GM23338 (cell line): Measurements from ENCODE around the gene KNTC1. TPM values are rescaled to one million over a fixed set of nuclear protein-coding genes. Genes with fewer than 3 reads are reported as not detected.

Source experiments
- ATAC-seq: fragments of 200-7000 bp; cut with Tn5 transposase; 3 replicates; pipeline ENCODE4 v1.9.1; 2020
- DNase-seq: peaks from one replicate; pipeline ENCODE4 v3.0.0-alpha.2; 2015; ENCODE audit warnings: low spot score
- H2AFZ ChIP-seq: fragments of 200-600 bp; sonication (generic); 2 replicates; pipeline ENCODE4 v1.8.0; 2016; ENCODE audit warnings: antibody characterized with exemption, mild to moderate bottlenecking, moderate library complexity
- H3F3A ChIP-seq: fragments of 200-600 bp; sonication (generic); replicated peaks from 2 replicates; pipeline ENCODE4 v1.8.0; 2017; ENCODE audit warnings: antibody characterized with exemption, mixed run types, low read depth
- H3K27ac ChIP-seq: fragments of 200-600 bp; sonication (generic); 2 replicates; pipeline ENCODE4 v1.6.1; 2016; ENCODE audit warnings: low read depth
- H3K27me3 ChIP-seq: fragments of 200-600 bp; sonication (generic); 2 replicates; pipeline ENCODE4 v1.8.0; 2016; ENCODE audit warnings: mild to moderate bottlenecking, mixed run types, moderate library complexity; ENCODE audit not compliant: insufficient read depth
- H3K36me3 ChIP-seq: fragments of 200-600 bp; sonication (generic); 2 replicates; pipeline ENCODE4 v1.8.0; 2016; ENCODE audit warnings: mild to moderate bottlenecking; ENCODE audit not compliant: insufficient read depth
- H3K4me1 ChIP-seq: fragments of 200-600 bp; sonication (generic); 2 replicates; pipeline ENCODE4 v1.8.0; 2016; ENCODE audit warnings: mild to moderate bottlenecking, moderate library complexity; ENCODE audit not compliant: insufficient read depth
- H3K4me2 ChIP-seq: fragments of 200-600 bp; sonication (generic); 2 replicates; pipeline ENCODE4 v1.7.1; 2017; ENCODE audit warnings: mixed run types
- H3K4me3 ChIP-seq: fragments of 200-600 bp; sonication (generic); 2 replicates; pipeline ENCODE4 v1.6.1; 2016; ENCODE audit warnings: mixed run types
- H3K79me2 ChIP-seq: fragments of 200-600 bp; sonication (generic); replicated peaks from 2 replicates; pipeline ENCODE4 v1.8.0; 2017; ENCODE audit warnings: mild to moderate bottlenecking; ENCODE audit not compliant: insufficient read depth
- H3K9me2 ChIP-seq: fragments of 200-600 bp; sonication (generic); 2 replicates; pipeline ENCODE4 v1.8.0; 2017; ENCODE audit not compliant: insufficient read depth
- H4K20me1 ChIP-seq: fragments of 200-600 bp; sonication (generic); replicated peaks from 2 replicates; pipeline ENCODE4 v1.8.0; 2017; ENCODE audit warnings: mild to moderate bottlenecking; ENCODE audit not compliant: insufficient read depth
- H3K27ac Mint-ChIP-seq: 2 replicates; pipeline ENCODE4 v1.8.0; 2020; ENCODE audit warnings: inconsistent platforms, mild to moderate bottlenecking, moderate library complexity, mixed read lengths
- H3K27me3 Mint-ChIP-seq: 3 replicates; pipeline ENCODE4 v1.8.0; 2022; ENCODE audit warnings: low read depth, mild to moderate bottlenecking, moderate library complexity, mixed read lengths, inconsistent platforms; ENCODE audit not compliant: insufficient read depth, poor library complexity
- H3K36me3 Mint-ChIP-seq: 3 replicates; pipeline ENCODE4 v1.8.0; 2021; ENCODE audit warnings: low read depth, mild to moderate bottlenecking, inconsistent platforms, moderate library complexity, mixed read lengths
- H3K4me1 Mint-ChIP-seq: 3 replicates; pipeline ENCODE4 v1.8.0; 2020; ENCODE audit warnings: mild to moderate bottlenecking, inconsistent platforms, mixed read lengths
- H3K4me3 Mint-ChIP-seq: 3 replicates; pipeline ENCODE4 v1.8.0; 2021; ENCODE audit warnings: moderate library complexity, mild to moderate bottlenecking, inconsistent platforms, mixed read lengths
- H3K9me3 Mint-ChIP-seq: 3 replicates; pipeline ENCODE4 v1.8.0; 2020; ENCODE audit warnings: moderate library complexity, mild to moderate bottlenecking, inconsistent platforms, mixed read lengths
- CREB1 ChIP-seq: fragments of 250-450 bp; sonication (Bioruptor Pico); IDR thresholded peaks from 2 replicates; pipeline ENCODE4 v1.5.0; 2020; ENCODE audit warnings: low read depth, mild to moderate bottlenecking, moderate library complexity
- CTCF ChIP-seq, 2 experiments: fragments of 200-600 bp in 1 of 2; sonication (generic) in 1 of 2; conservative IDR thresholded peaks; 2 replicates each; pipeline versions ENCODE4 v1.5.1 to v1.6.1; 2016 to 2017; ENCODE audit warnings: antibody characterized with exemption in 2 of 2, low read depth in 2 of 2, mild to moderate bottlenecking in 2 of 2, moderate library complexity in 1 of 2
- EZH2phosphoT487 ChIP-seq: fragments of 200-600 bp; sonication (generic); IDR thresholded peaks from one replicate; pipeline ENCODE4 v1.8.1; 2018; ENCODE audit warnings: antibody characterized with exemption; ENCODE audit not compliant: unreplicated experiment
- JUNB ChIP-seq: IDR thresholded peaks from one replicate; pipeline ENCODE4 v1.6.1; 2016; ENCODE audit warnings: antibody characterized with exemption; ENCODE audit not compliant: unreplicated experiment
- POLR2AphosphoS5 ChIP-seq: IDR thresholded peaks from 2 replicates; pipeline ENCODE4 v1.6.1; 2016; ENCODE audit warnings: antibody characterized with exemption, low read depth
- REST ChIP-seq: IDR thresholded peaks from one replicate; pipeline ENCODE4 v1.6.1; 2018; ENCODE audit warnings: antibody characterized with exemption; ENCODE audit not compliant: unreplicated experiment
- ZNF114 ChIP-seq: fragments of 250-450 bp; sonication (Bioruptor Pico); IDR thresholded peaks from 2 replicates; pipeline ENCODE4 v1.5.0; 2020; ENCODE audit warnings: mild to moderate bottlenecking, moderate library complexity
- polyA plus RNA-seq: library from polyadenylated mRNA; unstranded; fragments of >200 nt; fragmentation: Nextera tagmentation; extraction: Ambion mirVana; gene quantifications from 2 replicates; pipeline ENCODE4 v1.2.1, GENCODE V29; 2016
- total RNA-seq: library from RNA; depleted of rRNA; stranded (reverse); fragments of >200 nt; shearing (Covaris generic); gene quantifications from 2 replicates; pipeline ENCODE4 v1.2.3, GENCODE V29; 2014
- TF ChIP-seq, protein P1 (sequence below): IDR thresholded peaks from 2 replicates; pipeline ENCODE4 v1.6.1; 2016; ENCODE audit warnings: antibody characterized with exemption

KNTC1 gene
- total and polyA plus RNA-seq, 2 experiments from 2014 or later: 55.2 to 98.0 TPM

GRCh38 chr12:122558745-122559641 lies 31.9 kb downstream of the KNTC1 start:
- Mint-ChIP-seq H3K4me1 (no peaks in the 10 kb centered on the region), H3K27me3 (peaks cover 4% of the 10 kb centered on the region), H3K36me3 (peaks cover 72% of the 10 kb centered on the region), H3K4me3 (no peak overlapping the region), H3K9me3 (no peaks in the 10 kb centered on the region; the same call in 2 of the 3 replicates), H3K27ac (no peak overlapping the region)
- H3K79me2 ChIP-seq: no peaks in the 10 kb centered on the region
- no peak overlapping the region for H3K4me3 ChIP-seq
- TF ChIP-seq, protein P1, sequence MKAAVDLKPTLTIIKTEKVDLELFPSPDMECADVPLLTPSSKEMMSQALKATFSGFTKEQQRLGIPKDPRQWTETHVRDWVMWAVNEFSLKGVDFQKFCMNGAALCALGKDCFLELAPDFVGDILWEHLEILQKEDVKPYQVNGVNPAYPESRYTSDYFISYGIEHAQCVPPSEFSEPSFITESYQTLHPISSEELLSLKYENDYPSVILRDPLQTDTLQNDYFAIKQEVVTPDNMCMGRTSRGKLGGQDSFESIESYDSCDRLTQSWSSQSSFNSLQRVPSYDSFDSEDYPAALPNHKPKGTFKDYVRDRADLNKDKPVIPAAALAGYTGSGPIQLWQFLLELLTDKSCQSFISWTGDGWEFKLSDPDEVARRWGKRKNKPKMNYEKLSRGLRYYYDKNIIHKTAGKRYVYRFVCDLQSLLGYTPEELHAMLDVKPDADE: no peak
- no peak for TF ChIP-seq ZNF114 (CRISPR knock-in tag)
- H3F3A ChIP-seq: no peaks in the 10 kb centered on the region
- no peaks in the 10 kb centered on the region for H3K9me2 ChIP-seq
- H3K36me3 ChIP-seq: peaks cover 35% of the 10 kb centered on the region
- no peak overlapping the region for H2AFZ ChIP-seq
- H3K4me2 ChIP-seq: no peak overlapping the region
- H4K20me1 ChIP-seq: peaks cover 13% of the 10 kb centered on the region
- H3K4me1 ChIP-seq: no peaks in the 10 kb centered on the region
- no peaks in the 10 kb centered on the region for H3K27me3 ChIP-seq
- H3K27ac ChIP-seq: no peak overlapping the region
- DNase-seq (no peak), ATAC-seq (no peak)

DNA sequence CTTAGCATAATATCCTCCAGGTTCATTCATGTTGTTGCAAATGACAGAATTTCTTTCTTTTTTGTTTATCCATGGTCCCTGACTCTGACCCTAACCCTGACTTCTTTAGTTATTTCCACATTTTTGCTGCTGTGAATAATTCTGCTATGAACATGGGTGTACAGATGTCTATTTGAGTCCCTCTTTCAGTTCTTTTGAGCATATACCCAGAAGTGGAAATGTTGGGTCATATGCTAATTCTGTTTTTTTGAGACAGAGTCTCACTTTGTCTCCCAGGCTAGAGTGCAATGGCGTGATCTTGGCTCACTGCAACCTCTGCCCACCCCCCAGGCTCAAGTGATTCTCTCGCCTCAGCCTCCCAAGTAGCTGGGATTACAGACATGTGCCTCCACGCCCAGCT lies 33.1 kb downstream of the KNTC1 start:
- Histone ChIP-seq H3K79me2 (no peaks in the 10 kb centered on the region), H3K27me3 (no peaks in the 10 kb centered on the region), H3K4me2 (no peak overlapping the region), H3F3A (no peaks in the 10 kb centered on the region), H3K36me3 (peaks cover 37% of the 10 kb centered on the region), H3K4me1 (no peaks in the 10 kb centered on the region), H3K27ac (no peak overlapping the region), H4K20me1 (peaks cover 13% of the 10 kb centered on the region), H3K9me2 (no peaks in the 10 kb centered on the region), H2AFZ (no peak overlapping the region), H3K4me3 (no peak overlapping the region)
- ATAC-seq (no peak), DNase-seq (no peak)
- H3K4me1 Mint-ChIP-seq: no peaks in the 10 kb centered on the region
- no peak overlapping the region for H3K4me3 Mint-ChIP-seq
- no peak overlapping the region for H3K27ac Mint-ChIP-seq
- peaks cover 4% of the 10 kb centered on the region for H3K27me3 Mint-ChIP-seq
- H3K9me3 Mint-ChIP-seq: no peaks in the 10 kb centered on the region; the same call in 2 of the 3 replicates
- H3K36me3 Mint-ChIP-seq: peaks cover 64% of the 10 kb centered on the region
- no peak for TF ChIP-seq REST
- no peak for TF ChIP-seq POLR2AphosphoS5
- TF ChIP-seq JUNB: no peak
- no peak for TF ChIP-seq EZH2phosphoT487
- TF ChIP-seq CTCF (conservative IDR thresholded peaks at IDR 0.05; ENCODE audit: low read depth in 2 of 2): no peak
- TF ChIP-seq CREB1 (CRISPR knock-in tag): no peak
